Endothelial cell of umbilical vein (primary cell): ENCODE measurements around the gene SNX2. TPM values are rescaled to one million over a fixed set of nuclear protein-coding genes. Genes with fewer than 3 reads are reported as not detected.

Source experiments
- BruUV-seq: library from RNA; stranded (reverse); fragments of 400-500 nt; replicated peaks from 2 replicates; lab custom pipeline; 2021; lab: Mats Ljungman, UMichigan
- CTCF ChIA-PET: fragments of 300-600, 350-600 bp; sonication (Branson Sonifier 250); formaldehyde crosslinking; loops from one replicate; lab custom pipeline; 2021; ENCODE audit warnings: antibody characterized with exemption, inconsistent platforms; lab: Charles Lee
- POLR2A ChIA-PET: fragments of 300-600, 350-600 bp; sonication (Branson Sonifier 250); formaldehyde crosslinking; loops from one replicate; lab custom pipeline; 2021; ENCODE audit warnings: antibody characterized with exemption, inconsistent platforms; lab: Charles Lee
- DNase-seq: peaks from one replicate; pipeline ENCODE4 v3.0.0-alpha.2; 2011; ENCODE audit warnings: low read depth, low spot score
- FAIRE-seq: peaks from 2 replicates; lab custom pipeline; 2011; peaks lifted over from hg19 to GRCh38; lab: Jason Lieb, UNC
- H2AFZ ChIP-seq: 2 replicates; pipeline ENCODE4 v1.6.0; 2012; ENCODE audit warnings: low read depth, low read length, control low read depth, inconsistent platforms
- H3K27ac ChIP-seq: 2 replicates; pipeline ENCODE4 v1.5.1; 2011; ENCODE audit warnings: low read depth, mild to moderate bottlenecking, control low read depth, low read length, moderate library complexity; ENCODE audit not compliant: insufficient read depth
- H3K27me3 ChIP-seq, 2 experiments: 2 replicates each; pipeline versions ENCODE4 v1.6.0 to v1.6.1; 2011; ENCODE audit warnings: low read length in 2 of 2, mixed read lengths in 1 of 2; ENCODE audit not compliant: control insufficient read depth in 2 of 2, insufficient read depth in 2 of 2
- H3K36me3 ChIP-seq, 2 experiments: 2 replicates in 1 of 2; 3 replicates in 1 of 2; pipeline ENCODE4 v1.5.1; 2011; ENCODE audit warnings: low read length in 2 of 2, mild to moderate bottlenecking in 1 of 2, moderate library complexity in 1 of 2; ENCODE audit not compliant: control insufficient read depth in 2 of 2, insufficient read depth in 2 of 2; ENCODE audit errors: extremely low read depth in 1 of 2
- H3K4me1 ChIP-seq: 3 replicates; pipeline ENCODE4 v1.5.1; 2011; ENCODE audit warnings: mild to moderate bottlenecking, low read length; ENCODE audit not compliant: control insufficient read depth, insufficient read depth; ENCODE audit errors: extremely low read depth
- H3K4me2 ChIP-seq: 2 replicates; pipeline ENCODE4 v1.6.1; 2011; ENCODE audit warnings: low read length, control low read depth, mixed read lengths; ENCODE audit not compliant: insufficient read depth
- H3K4me3 ChIP-seq, 3 experiments: fragments of 200-600 bp in 1 of 3; sonication (generic), shearing (Covaris generic) in 1 of 3; replicated peaks in 1 of 3; 2 replicates each; pipeline ENCODE4 v1.5.1; 2011 to 2016; ENCODE audit warnings: control low read depth in 3 of 3, low read length in 3 of 3, mild to moderate bottlenecking in 2 of 3, inconsistent platforms in 1 of 3, low read depth in 1 of 3, moderate library complexity in 1 of 3; ENCODE audit not compliant: insufficient read depth in 1 of 3
- H3K79me2 ChIP-seq: 2 replicates; pipeline ENCODE4 v1.6.0; 2012; ENCODE audit warnings: low read length, inconsistent platforms; ENCODE audit not compliant: control insufficient read depth, insufficient read depth
- H3K9ac ChIP-seq: replicated peaks from 2 replicates; pipeline ENCODE3; 2011; ENCODE audit warnings: low read length, control low read depth; ENCODE audit not compliant: insufficient read depth; ENCODE audit errors: extremely low read depth
- H3K9me1 ChIP-seq: replicated peaks from 3 replicates; pipeline ENCODE4 v1.6.0; 2011; ENCODE audit warnings: mild to moderate bottlenecking, low read length; ENCODE audit not compliant: control insufficient read depth, insufficient read depth; ENCODE audit errors: extremely low read depth
- H3K9me3 ChIP-seq: replicated peaks from 2 replicates; pipeline ENCODE4 v1.5.1; 2012; ENCODE audit warnings: low read length, inconsistent platforms; ENCODE audit not compliant: control insufficient read depth, insufficient read depth
- H4K20me1 ChIP-seq: replicated peaks from 2 replicates; pipeline ENCODE3; 2011; ENCODE audit warnings: mild to moderate bottlenecking, low read length; ENCODE audit not compliant: control insufficient read depth, insufficient read depth; ENCODE audit errors: extremely low read depth
- EZH2 ChIP-seq: IDR thresholded peaks from 2 replicates; pipeline ENCODE4 v1.6.1; 2012; ENCODE audit warnings: borderline replicate concordance, low read depth, mild to moderate bottlenecking, moderate library complexity, low read length, inconsistent platforms; ENCODE audit not compliant: severe bottlenecking
- FOS ChIP-seq: IDR thresholded peaks from 2 replicates; pipeline ENCODE4 v1.6.1; 2011; ENCODE audit warnings: mild to moderate bottlenecking, low read length, moderate library complexity, borderline replicate concordance; ENCODE audit not compliant: insufficient read depth
- GATA2 ChIP-seq: IDR thresholded peaks from 2 replicates; pipeline ENCODE4 v1.7.0; 2011; ENCODE audit warnings: low read depth, mild to moderate bottlenecking, moderate library complexity, mixed read lengths, low read length; ENCODE audit not compliant: insufficient read length, insufficient read depth
- JUN ChIP-seq: IDR thresholded peaks from 2 replicates; pipeline ENCODE4 v1.6.1; 2011; ENCODE audit warnings: borderline replicate concordance, low read depth; ENCODE audit not compliant: insufficient read length, insufficient read depth
- dilution Hi-C: fragments of 300-500 bp; cut with MboI; formaldehyde crosslinking; loops from one replicate; pipeline ENCODE4 v1.15.0; 2019; ENCODE audit warnings: low sequenced_read_pairs; ENCODE audit not compliant: extremely low pct_ligation_motif_present
- intact Hi-C: fragments of 100-400 bp; cut with micrococcal nuclease; formaldehyde crosslinking; loops from one replicate; pipeline ENCODE4 v1.10.0; 2022
- polyA plus RNA-seq, 4 experiments: library from polyadenylated mRNA; depleted of rRNA in 3 of 4; stranded (reverse) in 3 of 4; unstranded in 1 of 4; fragments of >200 nt; gene quantifications; 2 replicates each; pipeline versions ENCODE4 v1.2.1 to v1.2.3, GENCODE V29; 2011 to 2012; ENCODE audit warnings: missing spikeins in 1 of 4
- total RNA-seq: library from RNA; stranded (reverse); gene quantifications from 2 replicates; pipeline ENCODE4 v1.2.3, GENCODE V29; 2021
- TF ChIP-seq, protein P1 (sequence below), 2 donors: IDR thresholded peaks; 1 replicate in 1 of 2; 2 replicates in 1 of 2; pipeline ENCODE4 v1.5.1; 2011; ENCODE audit warnings: low read length in 2 of 2, mild to moderate bottlenecking in 2 of 2, moderate library complexity in 2 of 2, control low read depth in 1 of 2, inconsistent platforms in 1 of 2, low read depth in 1 of 2; ENCODE audit not compliant: insufficient read depth in 1 of 2; ENCODE audit errors: extremely low read depth in 1 of 2

The SNX2 gene
- total and polyA plus RNA-seq, 2 donors (not counting 3 experiments of a cell fraction or from before 2014, with no cell fraction given): 14.4 to 51.2 TPM

- no peak for FAIRE-seq
These were observed 44.4 kb upstream of the SNX2 start for GRCh38 chr5:122730456-122730855.

More at GRCh38 chr5:122730456-122730855, 44.4 kb upstream of the SNX2 start:
- no peak overlapping the region for H3K4me3 ChIP-seq
- no peaks in the 10 kb centered on the region for H3K9me3 ChIP-seq
- intact Hi-C loops (no loop called here), dilution Hi-C loops (no loop called here)
- H3K9ac ChIP-seq: no peak overlapping the region
- no peak overlapping the region for H3K27ac ChIP-seq
- DNase-seq: no peak
- no peak overlapping the region for H2AFZ ChIP-seq
- no peak overlapping the region for H3K4me2 ChIP-seq
- BruUV-seq: no TSS peak
- ChIA-PET CTCF (no interaction called here), POLR2A (no interaction called here)
- peaks cover 20% of the 10 kb centered on the region for H3K4me1 ChIP-seq
- no peaks in the 10 kb centered on the region for H3K27me3 ChIP-seq
- no peaks in the 10 kb centered on the region for H3K36me3 ChIP-seq
- H3K79me2 ChIP-seq: no peaks in the 10 kb centered on the region
- no peak for TF ChIP-seq FOS
- TF ChIP-seq GATA2: no peak
- TF ChIP-seq JUN: no peak
- TF ChIP-seq, protein P1, sequence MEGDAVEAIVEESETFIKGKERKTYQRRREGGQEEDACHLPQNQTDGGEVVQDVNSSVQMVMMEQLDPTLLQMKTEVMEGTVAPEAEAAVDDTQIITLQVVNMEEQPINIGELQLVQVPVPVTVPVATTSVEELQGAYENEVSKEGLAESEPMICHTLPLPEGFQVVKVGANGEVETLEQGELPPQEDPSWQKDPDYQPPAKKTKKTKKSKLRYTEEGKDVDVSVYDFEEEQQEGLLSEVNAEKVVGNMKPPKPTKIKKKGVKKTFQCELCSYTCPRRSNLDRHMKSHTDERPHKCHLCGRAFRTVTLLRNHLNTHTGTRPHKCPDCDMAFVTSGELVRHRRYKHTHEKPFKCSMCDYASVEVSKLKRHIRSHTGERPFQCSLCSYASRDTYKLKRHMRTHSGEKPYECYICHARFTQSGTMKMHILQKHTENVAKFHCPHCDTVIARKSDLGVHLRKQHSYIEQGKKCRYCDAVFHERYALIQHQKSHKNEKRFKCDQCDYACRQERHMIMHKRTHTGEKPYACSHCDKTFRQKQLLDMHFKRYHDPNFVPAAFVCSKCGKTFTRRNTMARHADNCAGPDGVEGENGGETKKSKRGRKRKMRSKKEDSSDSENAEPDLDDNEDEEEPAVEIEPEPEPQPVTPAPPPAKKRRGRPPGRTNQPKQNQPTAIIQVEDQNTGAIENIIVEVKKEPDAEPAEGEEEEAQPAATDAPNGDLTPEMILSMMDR (IDR thresholded peaks at IDR 0.05; ENCODE audit: extremely low read depth in 1 of 2, insufficient read depth in 1 of 2, low read depth in 1 of 2, low read length in 2 of 2): no peak
- no peak for TF ChIP-seq EZH2
- H3K9me1 ChIP-seq: no peaks in the 10 kb centered on the region
- no peaks in the 10 kb centered on the region for H4K20me1 ChIP-seq
